HAP-1 (cell line): ENCODE results near the gene PPP4R1.

ENCODE experiments used
- DNase-seq, 2 experiments: peaks; one replicate each; pipeline ENCODE4 v3.0.0-alpha.2; 2016 to 2020; ENCODE audit warnings: low spot score in 2 of 2
- H3K27me3 ChIP-seq: fragments of 250-450 bp; sonication (Bioruptor Pico); 2 replicates; pipeline ENCODE4 v1.5.1; 2020; ENCODE audit warnings: low read depth, mild to moderate bottlenecking, moderate library complexity
- H3K36me3 ChIP-seq: fragments of 250-450 bp; sonication (Bioruptor Pico); replicated peaks from 2 replicates; pipeline ENCODE4 v1.5.1; 2020; ENCODE audit warnings: mild to moderate bottlenecking
- H3K4me1 ChIP-seq: fragments of 250-450 bp; sonication (Bioruptor Pico); 2 replicates; pipeline ENCODE4 v1.5.1; 2020; ENCODE audit warnings: mild to moderate bottlenecking
- H3K4me3 ChIP-seq: fragments of 250-450 bp; sonication (Bioruptor Pico); 2 replicates; pipeline ENCODE4 v1.5.1; 2020; ENCODE audit warnings: mild to moderate bottlenecking, moderate library complexity
- H3K9me3 ChIP-seq: fragments of 250-450 bp; sonication (Bioruptor Pico); 2 replicates; pipeline ENCODE4 v1.5.1; 2020; ENCODE audit warnings: mild to moderate bottlenecking, moderate library complexity
- in situ Hi-C: fragments of 300-500 bp; cut with MboI; formaldehyde crosslinking; loops from 3 replicates; pipeline ENCODE4 v1.14.3; 2020; ENCODE audit warnings: low sequenced_read_pairs, inconsistent platforms, mixed read lengths

PPP4R1 gene

GRCh38 chr18:9519399-9519798, 95.0 kb downstream of the PPP4R1 start:
- no peak for DNase-seq
- in situ Hi-C loops = loop anchor here (25.0 kb wide), 1 partner anchor 457 kb away; no protein-coding TSS in a partner anchor
- Histone ChIP-seq H3K27me3 (no peaks in the 10 kb centered on the region), H3K36me3 (peaks cover 9% of the 10 kb centered on the region), H3K4me1 (no peaks in the 10 kb centered on the region), H3K4me3 (no peak overlapping the region), H3K9me3 (no peaks in the 10 kb centered on the region)

DNA sequence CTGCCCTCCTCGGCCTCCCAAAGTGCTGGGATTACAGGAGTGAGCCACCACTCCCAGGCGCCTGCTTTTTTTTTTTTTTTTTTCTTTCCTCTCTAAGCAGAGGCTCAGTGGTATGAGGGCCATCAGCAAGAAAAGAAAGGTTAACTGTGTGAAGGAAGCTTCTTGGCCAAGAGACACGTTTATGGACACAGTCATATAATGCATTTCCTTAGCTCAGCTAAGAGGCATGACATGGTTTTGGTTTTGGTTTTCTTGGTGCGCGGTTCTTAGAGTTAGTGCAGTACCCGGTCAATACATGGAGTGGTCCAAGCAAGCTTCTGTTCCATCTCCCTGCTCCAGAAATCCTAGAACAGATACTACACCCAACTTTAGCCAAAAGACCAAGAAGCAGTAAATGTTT, 96.5 kb downstream of the PPP4R1 start:
- DNase-seq = no peak
- Histone ChIP-seq H3K36me3 (peaks cover 11% of the 10 kb centered on the region), H3K4me1 (no peaks in the 10 kb centered on the region), H3K27me3 (no peaks in the 10 kb centered on the region), H3K4me3 (no peak overlapping the region), H3K9me3 (no peaks in the 10 kb centered on the region)
- in situ Hi-C loops = loop anchor here (25.0 kb wide), 1 partner anchor 456 kb away; no protein-coding TSS in a partner anchor

- Histone ChIP-seq H3K27me3 (no peaks in the 10 kb centered on the region), H3K4me3 (no peak overlapping the region), H3K4me1 (no peaks in the 10 kb centered on the region), H3K36me3 (peaks cover 8% of the 10 kb centered on the region), H3K9me3 (no peaks in the 10 kb centered on the region)
- peak in 1 of 2 experiments; percentile 67 for DNase-seq
- in situ Hi-C loops = loop anchor here (25.0 kb wide), 1 partner anchor 454 kb away; no protein-coding TSS in a partner anchor
Measured at GRCh38 chr18:9516437-9517064, 97.8 kb downstream of the PPP4R1 start.

DNA sequence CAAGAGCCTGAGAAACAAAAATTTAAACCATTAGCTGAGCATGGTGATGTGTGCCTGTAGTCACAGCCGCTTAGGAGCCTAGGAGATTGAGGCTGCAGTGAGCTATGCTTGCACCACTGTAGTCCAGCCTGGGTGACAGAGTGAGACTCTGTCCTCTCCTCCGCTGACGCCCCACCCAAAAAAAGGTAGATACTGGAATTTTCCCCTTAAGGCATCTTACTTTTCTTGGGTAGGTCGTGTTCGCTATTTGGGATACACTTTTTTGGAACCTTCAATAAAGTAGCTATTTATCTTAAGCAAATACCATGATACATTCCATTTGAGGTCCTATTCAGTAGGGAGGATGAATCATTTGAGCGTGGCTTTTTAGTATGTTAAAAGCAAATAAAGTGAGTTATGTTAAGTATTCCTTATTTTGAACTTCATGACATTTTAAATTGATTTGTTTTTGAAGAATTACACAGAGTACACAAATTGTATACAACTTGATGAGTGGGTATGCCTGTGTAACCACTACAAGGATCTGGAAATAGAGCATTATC, 100.3 kb downstream of the PPP4R1 start:
- no peaks in the 10 kb centered on the region for H3K9me3 ChIP-seq
- in situ Hi-C loops = loop anchor here (25.0 kb wide), 1 partner anchor 452 kb away; no protein-coding TSS in a partner anchor
- no peak overlapping the region for H3K4me3 ChIP-seq
- H3K27me3 ChIP-seq = no peaks in the 10 kb centered on the region
- no peaks in the 10 kb centered on the region for H3K4me1 ChIP-seq
- peaks cover 8% of the 10 kb centered on the region for H3K36me3 ChIP-seq
- no peak for DNase-seq

DNA sequence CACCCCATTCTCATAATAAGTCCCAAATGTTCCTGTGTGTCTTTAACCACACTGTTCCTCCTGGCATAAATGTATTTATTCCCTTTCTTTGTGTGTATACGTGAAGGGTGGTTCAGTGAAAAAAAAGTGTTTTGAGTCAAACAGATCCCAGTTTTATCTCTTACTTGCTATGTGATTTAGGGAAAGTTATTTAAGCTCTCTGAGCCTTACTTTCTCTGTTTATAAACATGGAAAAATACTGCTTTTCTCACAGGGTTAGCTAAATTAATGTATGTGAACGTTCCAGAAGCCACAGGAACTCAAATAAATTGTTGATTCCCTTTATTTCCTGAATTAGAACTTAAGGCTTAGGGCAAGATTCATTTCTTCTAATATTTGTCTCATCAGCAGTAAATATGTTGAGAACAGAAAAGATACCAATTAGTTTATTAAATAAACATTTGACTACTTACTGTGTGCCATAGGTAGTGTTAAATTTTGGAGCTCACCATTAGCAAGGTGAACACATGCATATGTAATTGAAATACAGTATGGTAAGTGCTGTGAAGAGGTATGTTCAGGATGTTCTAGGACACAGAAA, 105.8 kb downstream of the PPP4R1 start:
- in situ Hi-C loops = loop anchor here (25.0 kb wide), 1 partner anchor 446 kb away; no protein-coding TSS in a partner anchor
- Histone ChIP-seq H3K9me3 (no peaks in the 10 kb centered on the region; the same call in 1 of the 2 replicates), H3K4me1 (no peaks in the 10 kb centered on the region), H3K36me3 (no peaks in the 10 kb centered on the region), H3K4me3 (no peak overlapping the region), H3K27me3 (no peaks in the 10 kb centered on the region)
- no peak for DNase-seq

DNA sequence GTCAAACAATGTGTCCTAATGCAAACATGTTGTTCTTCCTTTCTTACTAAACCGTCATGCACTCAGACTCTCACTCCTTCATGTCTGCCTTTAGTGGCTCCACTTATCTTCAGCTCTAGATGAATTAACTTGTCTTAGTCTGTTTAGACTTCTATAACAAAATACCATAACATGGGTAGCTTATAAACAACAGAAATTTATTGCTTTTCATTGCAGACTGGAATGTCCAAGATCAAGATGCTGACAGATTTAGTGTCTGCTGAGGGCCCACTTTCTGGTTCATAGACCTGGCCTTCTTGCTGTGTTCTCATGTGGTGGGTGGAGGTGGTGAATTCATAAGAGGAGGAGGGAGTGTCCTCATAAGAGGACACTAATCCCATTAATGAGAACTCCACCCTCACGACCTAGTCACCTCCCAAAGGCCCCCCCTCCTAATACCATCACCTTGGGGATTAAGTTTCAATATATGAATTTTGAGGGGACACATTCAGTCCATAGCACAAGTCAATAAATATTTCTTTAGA, 106.7 kb downstream of the PPP4R1 start:
- no peaks in the 10 kb centered on the region for H3K36me3 ChIP-seq
- no peak for DNase-seq
- no peak overlapping the region for H3K4me3 ChIP-seq
- no peaks in the 10 kb centered on the region; the same call in 1 of the 2 replicates for H3K9me3 ChIP-seq
- H3K27me3 ChIP-seq = no peaks in the 10 kb centered on the region
- in situ Hi-C loops = loop anchor here (25.0 kb wide), 1 partner anchor 445 kb away; no protein-coding TSS in a partner anchor
- no peaks in the 10 kb centered on the region for H3K4me1 ChIP-seq

DNA sequence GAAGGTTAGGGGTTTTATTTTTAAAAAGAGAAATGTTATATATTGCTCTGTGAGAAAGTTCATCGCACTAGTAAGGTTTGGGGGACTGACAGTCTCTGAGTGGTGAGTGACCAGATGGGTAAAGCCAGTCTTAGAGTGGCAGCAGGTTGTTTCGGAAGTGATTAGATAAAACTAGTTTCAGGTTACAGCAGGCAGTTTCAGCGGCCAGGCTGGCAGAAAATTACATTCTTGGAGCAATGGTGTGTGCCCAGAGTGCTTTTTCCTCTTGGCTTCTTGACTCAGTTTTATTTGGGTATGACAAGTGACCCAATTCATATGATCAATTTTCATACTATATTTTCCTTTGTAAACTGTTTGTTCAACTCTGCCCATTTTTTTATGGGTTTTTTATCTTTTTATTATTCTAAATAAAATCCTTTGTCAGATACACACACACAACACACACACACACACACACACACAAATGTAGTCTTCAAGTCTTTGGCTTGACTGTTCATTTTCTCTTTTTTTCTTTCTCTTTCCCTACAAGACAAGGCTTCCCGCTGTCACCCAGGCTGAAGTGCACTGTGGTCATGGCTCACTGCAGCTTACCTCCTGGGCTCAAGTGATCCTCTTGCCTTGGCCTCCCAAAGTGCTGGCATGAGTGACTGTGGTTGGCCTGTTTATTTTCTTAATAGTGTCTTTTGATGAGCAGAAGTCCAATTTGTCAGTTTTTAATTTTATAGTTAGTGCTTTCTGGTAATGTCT, 108.1 kb downstream of the PPP4R1 start:
- in situ Hi-C loops = loop anchor here (25.0 kb wide), 1 partner anchor 444 kb away; no protein-coding TSS in a partner anchor
- H3K9me3 ChIP-seq = no peaks in the 10 kb centered on the region; the same call in 1 of the 2 replicates
- DNase-seq = no peak
- H3K4me3 ChIP-seq = no peak overlapping the region
- no peaks in the 10 kb centered on the region for H3K4me1 ChIP-seq
- no peaks in the 10 kb centered on the region for H3K36me3 ChIP-seq
- no peaks in the 10 kb centered on the region for H3K27me3 ChIP-seq
